ENCODE results near the gene MRAS. TPM values are rescaled to one million over a fixed set of nuclear protein-coding genes. Genes with fewer than 3 reads are reported as not detected.

MRAS gene
- total RNA-seq, 1 donor from 2014 or later = 79.4 TPM

- Histone ChIP-seq H3K4me1 (peaks cover 23% of the 10 kb centered on the region), H3K27me3 (no peaks in the 10 kb centered on the region), H3K9me3 (no peaks in the 10 kb centered on the region), H3K36me3 (no peaks in the 10 kb centered on the region), H3K4me3 (no peak overlapping the region), H3K27ac (no peak overlapping the region)
- DNase-seq (no peak), ATAC-seq (peak; percentile 43)
- intact Hi-C loops (cut with DNase I) = no loop called here
- TF ChIP-seq CTCF (IDR thresholded peaks at IDR 0.05) = no peak
Observed at GRCh38 chr3:138443521-138444503, 95.4 kb downstream of the MRAS start.

- Histone ChIP-seq H3K27ac (no peak overlapping the region), H3K9me3 (no peaks in the 10 kb centered on the region), H3K36me3 (no peaks in the 10 kb centered on the region), H3K27me3 (no peaks in the 10 kb centered on the region), H3K4me1 (peaks cover 23% of the 10 kb centered on the region), H3K4me3 (no peak overlapping the region)
- DNase-seq (no peak), ATAC-seq (no peak)
- intact Hi-C loops (cut with DNase I) = no loop called here
- TF ChIP-seq CTCF (IDR thresholded peaks at IDR 0.05) = no peak
Observed at GRCh38 chr3:138445236-138445635, 96.9 kb downstream of the MRAS start.

GRCh38 chr3:138445654-138446053, 97.3 kb downstream of the MRAS start:
- no peak for TF ChIP-seq CTCF (IDR thresholded peaks at IDR 0.05)
- no peak overlapping the region for H3K4me3 ChIP-seq
- intact Hi-C loops (cut with DNase I) = no loop called here
- no peaks in the 10 kb centered on the region for H3K9me3 ChIP-seq
- no peaks in the 10 kb centered on the region for H3K27me3 ChIP-seq
- ATAC-seq = no peak
- H3K27ac ChIP-seq = no peak overlapping the region
- H3K4me1 ChIP-seq = peaks cover 21% of the 10 kb centered on the region
- H3K36me3 ChIP-seq = no peaks in the 10 kb centered on the region
- DNase-seq = peak; percentile 8

- ATAC-seq (no peak), DNase-seq (no peak)
- Histone ChIP-seq H3K27ac (no peak overlapping the region), H3K4me1 (no peaks in the 10 kb centered on the region), H3K27me3 (no peaks in the 10 kb centered on the region), H3K9me3 (no peaks in the 10 kb centered on the region), H3K36me3 (no peaks in the 10 kb centered on the region), H3K4me3 (no peak overlapping the region)
- intact Hi-C loops (cut with DNase I) = no loop called here
- TF ChIP-seq CTCF (IDR thresholded peaks at IDR 0.05) = no peak
Observed at GRCh38 chr3:138448631-138449030, 100.3 kb downstream of the MRAS start.

- Histone ChIP-seq H3K4me3 (no peak overlapping the region), H3K27ac (no peak overlapping the region), H3K27me3 (no peaks in the 10 kb centered on the region), H3K36me3 (no peaks in the 10 kb centered on the region), H3K4me1 (no peaks in the 10 kb centered on the region), H3K9me3 (no peaks in the 10 kb centered on the region)
- intact Hi-C loops (cut with DNase I) = no loop called here
- no peak for DNase-seq
- ATAC-seq = no peak
- no peak for TF ChIP-seq CTCF (IDR thresholded peaks at IDR 0.05)
Observed at GRCh38 chr3:138449490-138449889, 101.1 kb downstream of the MRAS start.
